Activated CD8-positive, alpha-beta memory T cell treated with anti-CD3 and anti-CD28 coated beads for 4 hours (primary cell): ENCODE results near the gene HOXC11.

Experiments
- DNase-seq, 2 donors: peaks; one replicate each; pipeline ENCODE4 v3.0.0-alpha.2; 2020; ENCODE audit warnings: low read depth in 2 of 2

Gene HOXC11

DNA sequence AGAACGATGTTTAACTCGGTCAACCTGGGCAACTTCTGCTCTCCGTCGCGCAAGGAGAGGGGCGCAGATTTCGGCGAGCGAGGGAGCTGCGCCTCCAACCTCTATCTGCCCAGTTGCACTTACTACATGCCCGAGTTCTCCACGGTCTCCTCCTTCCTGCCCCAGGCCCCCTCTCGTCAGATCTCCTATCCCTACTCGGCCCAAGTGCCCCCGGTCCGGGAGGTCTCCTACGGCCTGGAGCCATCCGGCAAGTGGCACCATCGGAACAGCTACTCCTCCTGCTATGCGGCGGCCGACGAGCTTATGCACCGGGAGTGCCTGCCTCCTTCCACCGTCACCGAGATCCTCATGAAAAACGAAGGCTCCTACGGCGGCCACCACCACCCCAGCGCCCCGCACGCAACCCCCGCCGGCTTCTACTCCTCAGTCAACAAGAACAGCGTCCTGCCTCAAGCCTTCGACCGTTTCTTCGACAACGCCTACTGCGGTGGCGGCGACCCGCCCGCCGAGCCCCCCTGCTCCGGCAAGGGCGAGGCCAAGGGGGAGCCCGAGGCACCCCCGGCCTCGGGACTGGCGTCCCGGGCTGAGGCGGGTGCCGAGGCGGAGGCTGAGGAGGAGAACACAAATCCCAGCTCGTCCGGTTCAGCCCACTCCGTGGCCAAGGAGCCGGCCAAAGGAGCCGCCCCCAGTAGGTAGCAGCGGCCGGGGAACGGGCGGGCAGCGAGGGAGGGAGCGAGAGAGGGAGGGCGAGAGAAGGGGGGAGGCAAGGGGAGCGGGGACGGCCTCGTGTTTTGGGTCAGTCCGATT lies 513 bp downstream of the HOXC11 start:
- DNase-seq, result no peak

DNA sequence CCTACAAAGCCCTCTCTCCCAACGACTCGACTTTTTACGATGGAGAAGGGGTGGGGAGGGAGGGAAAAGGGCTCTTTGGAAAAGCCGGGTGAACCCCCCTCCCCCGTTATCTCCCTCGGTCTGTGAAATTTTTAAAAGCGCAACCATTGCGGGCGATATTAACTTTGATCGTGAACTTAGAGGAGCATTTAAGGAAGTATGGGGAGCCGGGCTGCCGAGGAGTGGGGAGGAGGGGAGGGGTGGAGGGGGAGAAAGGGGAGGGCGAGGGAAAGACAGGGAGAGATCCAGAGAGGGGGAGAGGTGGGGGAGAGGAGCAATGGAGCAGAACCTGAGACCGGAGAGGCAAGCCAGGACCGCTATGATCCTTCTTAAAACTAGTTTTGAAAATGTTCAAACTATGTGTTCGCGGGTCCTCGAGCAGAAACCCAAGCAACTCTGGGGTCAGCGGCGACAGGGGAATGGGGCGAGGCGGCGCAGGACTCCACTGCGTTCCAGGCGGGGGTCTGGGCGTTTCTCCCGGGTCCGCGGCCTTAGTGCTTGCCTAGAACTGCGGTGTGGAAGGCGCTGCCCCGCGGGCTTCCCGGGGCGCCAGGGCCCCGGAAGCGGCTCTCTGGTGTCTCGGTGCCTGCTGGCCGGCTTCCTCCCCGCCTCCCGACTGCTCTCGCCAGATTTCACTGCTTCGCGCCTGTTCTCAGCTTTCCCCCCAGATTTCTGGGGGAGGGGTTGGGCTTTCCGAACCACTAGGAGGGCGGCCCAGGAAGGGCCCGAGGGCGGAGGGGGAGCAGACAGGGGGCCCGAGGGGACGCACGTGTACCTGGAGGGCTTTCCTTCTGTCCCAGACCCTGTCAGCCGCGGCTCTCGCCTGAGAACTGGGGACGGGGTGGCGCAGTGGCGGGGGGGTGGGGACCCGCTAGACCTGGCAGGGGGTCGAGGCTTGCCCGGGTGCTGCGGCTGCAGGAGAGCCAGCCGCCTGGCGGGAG lies 1.4 kb downstream of the HOXC11 start, which contains the start of gene HOTAIR:
Gene HOTAIR (minus strand): TSS at position 871 of the 980 bp plus-strand sequence.
- no peak for DNase-seq

DNA sequence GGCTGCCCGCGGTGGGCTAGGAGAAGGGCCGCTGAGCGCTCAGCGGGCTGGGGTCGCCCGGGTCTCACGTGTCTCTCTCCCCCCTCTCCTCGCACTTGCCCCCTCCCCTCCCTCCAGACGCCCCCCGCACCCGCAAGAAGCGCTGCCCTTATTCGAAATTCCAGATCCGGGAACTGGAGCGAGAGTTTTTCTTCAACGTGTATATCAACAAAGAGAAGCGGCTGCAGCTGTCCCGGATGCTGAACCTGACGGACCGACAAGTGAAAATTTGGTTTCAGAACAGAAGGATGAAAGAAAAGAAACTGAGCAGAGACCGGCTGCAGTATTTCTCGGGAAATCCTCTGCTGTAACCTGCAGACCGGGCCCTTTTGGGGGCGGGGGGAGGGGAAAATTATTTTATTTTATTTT lies 2.1 kb downstream of the HOXC11 start:
- DNase-seq, result no peak

DNA sequence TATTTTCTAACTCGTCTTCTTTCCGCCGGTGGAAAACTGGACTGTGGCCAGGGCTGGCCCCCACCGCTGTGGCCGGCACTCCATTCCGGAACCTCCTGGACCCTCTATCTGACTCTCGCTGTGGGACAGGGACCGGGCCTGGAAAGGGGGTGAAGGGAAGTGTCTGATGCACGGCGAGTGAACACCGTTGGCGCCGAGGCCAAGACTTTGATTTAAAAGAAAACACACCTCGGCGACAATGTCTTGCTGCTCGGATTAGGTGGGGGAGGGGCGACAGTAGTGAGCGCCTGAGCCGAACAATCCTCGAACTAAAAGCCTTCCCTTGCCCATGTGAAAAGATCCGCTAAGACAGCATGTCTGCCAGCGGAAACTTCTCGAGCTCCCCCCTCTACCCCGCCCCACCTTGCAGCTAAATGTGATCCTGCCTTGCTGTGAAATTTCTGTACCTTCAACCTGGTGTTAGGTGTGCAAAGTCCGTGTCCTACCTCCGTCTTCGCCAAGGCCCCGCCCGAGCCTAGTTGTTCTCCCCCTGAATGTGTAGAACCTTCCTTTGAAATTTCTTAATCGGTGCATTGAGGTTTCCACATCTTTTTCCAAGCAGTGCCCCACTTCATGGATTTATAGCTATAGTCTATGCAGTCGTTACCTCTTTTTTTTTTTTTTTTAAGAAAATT lies 2.7 kb downstream of the HOXC11 start:
- DNase-seq, result no peak

DNA sequence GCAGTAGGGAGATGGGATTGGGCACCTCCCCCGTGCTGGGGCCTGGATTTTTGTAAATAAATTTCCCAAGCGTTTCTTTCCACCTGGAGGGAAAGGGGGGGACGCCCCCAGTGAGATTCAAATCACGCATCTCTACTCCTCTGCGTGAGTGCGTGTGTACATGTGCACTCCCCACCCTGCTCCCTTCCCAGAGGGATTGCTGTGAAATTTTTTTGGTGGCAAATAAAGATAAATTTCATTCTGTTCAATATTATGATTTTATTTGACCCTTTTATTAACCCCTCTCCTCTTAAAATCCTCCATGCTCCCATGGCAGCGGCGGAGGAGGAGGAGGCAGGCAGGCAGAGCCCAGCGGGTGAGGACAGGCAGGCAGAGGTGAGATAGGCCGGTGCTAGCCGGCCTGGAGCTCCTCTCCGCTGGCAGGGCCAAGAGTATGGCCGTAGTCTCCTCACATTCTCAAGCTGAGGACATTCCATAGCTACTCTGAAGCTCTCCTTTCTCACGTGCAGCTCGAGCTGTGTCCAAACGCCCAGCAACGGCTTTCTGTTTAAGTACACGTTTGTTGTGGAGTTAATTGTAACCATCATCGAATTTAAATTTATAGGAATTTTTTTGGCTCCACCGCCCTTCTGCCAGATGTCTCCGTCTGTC lies 3.4 kb downstream of the HOXC11 start:
- no peak for DNase-seq

DNA sequence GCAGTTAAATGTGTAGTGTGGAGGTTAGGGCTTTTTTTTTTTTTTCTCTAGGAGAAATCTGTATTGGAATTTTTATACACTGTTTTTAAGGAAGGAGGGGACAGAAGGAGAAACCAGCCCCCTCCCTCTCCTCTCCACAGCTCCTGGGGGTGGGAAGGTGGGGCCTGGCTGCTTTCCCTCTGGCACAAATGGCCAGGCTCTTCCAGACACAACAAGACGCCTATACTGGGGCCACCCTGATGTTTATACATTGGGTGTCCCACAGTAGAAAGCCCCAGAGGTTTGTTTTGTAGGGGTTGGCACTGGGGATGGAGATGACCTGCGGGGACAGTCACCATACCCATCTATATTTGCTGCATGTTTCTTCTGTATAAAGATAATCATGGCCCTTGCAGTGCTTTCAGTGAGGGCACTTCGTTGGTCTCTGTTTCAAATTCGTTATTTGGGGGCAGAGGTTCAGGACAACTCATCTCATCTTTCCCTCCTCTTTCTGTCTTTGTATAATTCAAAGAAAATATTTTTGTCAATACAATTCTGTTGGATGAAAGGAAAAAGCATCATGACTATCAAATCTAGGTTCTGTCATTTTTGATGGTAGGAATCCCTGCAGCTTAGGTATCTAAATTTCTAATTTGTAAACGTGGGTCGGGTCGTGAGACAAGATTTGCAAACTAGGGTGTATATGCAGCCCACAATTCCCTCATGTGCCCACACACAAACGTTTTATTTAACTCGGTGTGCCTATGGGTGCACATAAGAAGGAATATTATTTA lies 4.1 kb downstream of the HOXC11 start:
- DNase-seq, result no peak

DNA sequence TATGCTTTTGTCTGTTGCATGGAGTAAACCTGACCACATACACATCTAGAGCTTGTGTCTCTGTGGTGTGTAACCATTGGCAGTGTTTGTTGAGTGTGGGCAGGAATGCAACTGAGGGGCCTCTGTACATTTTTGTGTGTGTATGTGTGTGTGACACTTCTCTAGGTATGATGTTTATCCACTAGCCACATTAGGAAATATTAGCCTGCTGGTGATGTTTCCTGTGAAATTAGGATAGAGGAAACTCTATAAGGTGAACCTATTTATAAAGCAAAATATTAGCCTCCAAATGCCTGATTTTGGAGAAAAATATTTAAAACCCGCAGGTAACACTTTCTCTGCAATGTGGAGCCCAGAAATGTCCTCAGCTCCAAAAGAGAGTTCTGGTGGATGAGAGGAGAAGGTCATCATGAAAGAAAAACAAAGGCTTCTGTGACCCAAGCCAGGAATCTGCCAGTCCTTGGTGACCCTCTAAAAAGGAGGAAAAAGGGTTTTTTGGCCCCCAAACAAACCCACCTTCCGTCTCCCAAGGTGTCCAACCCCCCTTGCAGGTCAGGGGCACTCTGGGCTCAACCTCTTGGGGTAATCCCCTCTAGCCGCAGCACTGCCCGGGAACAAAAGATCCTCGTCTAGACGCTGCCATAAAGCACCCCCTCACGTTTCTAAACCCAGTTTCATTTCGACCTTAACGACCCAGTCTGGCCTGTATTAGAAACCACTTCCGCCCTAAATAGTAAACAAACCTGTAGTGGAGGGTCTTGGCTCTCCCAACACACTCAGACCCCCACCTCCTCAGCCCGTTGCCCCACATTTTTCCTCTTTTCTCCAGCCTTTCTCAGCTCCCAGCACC lies 4.9 kb downstream of the HOXC11 start:
- DNase-seq, result no peak

DNA sequence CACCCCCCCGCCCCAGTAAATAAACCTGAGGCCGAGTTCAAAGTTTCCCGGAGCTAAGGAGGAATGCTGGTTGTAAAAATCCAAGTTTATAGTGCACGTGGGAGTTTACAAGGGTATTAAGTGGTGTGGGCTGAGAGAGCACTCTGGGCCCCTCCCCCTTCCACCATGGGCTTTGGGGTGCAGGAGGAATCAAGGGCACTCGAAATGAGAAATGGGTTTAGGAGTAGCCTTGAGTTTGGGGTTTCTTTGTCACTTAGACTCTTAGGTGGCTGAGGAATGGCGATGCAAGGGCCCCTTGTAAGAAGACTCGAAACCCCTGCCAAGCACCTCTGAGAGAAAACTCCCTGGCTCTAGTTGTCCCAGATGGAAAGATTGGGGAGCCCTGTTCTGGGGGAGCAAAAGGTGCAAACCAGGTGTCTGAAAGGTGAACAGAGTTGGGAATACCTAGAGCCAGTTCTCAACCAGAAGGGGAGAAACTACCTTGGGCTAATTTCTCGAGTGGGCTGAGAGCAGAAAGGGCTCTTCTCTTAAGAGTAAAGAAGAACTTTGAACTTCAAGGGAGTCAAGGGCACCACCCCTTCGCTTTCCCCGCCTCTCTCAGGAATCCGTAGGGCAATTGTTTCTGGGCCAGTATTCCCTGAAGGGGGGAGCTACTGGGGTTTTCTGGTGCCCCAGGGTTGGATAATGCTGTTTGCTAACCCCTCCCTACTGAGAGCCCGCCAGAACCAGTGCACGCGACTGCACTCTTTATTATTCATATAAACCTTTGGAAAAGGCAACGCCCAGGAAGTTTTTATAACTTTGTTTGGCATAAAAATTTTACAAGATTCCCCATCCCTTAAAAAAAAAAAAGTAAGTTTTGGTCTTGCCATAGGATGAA lies 5.8 kb downstream of the HOXC11 start:
- no peak for DNase-seq

DNA sequence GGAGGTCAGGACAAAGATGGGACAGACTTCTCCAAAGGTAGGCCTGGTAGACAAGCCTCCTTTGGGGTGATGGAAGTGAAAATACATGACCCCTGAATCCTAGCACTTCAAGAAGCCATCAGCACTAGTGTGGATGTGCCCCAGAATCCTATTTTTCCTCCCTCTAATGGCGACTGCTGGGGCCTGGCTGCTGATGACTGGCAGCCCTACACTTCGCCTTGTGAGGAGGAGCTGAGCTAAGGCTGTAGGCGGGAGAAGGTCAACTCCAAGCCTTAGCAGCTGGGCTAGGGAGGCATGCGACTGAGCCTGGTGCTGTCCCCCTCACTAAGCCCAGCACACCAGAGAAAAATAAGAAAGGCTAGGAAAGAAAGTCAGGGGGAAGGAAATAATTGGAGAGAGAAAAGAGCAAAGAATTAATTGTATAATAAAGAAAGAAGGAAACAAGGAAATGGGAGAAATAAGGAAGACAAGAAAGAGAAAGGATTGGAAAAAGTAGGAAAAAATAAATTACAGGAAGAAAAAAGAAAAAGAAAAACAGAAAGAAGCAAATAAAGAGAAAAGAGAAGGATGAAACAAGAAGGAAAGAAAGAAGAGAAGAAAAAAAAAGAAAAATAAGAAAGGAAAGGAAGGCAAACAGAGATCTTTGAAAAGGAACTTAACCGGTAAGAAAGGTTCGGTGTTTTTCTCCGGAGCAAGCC lies 7.3 kb downstream of the HOXC11 start:
- no peak for DNase-seq

DNA sequence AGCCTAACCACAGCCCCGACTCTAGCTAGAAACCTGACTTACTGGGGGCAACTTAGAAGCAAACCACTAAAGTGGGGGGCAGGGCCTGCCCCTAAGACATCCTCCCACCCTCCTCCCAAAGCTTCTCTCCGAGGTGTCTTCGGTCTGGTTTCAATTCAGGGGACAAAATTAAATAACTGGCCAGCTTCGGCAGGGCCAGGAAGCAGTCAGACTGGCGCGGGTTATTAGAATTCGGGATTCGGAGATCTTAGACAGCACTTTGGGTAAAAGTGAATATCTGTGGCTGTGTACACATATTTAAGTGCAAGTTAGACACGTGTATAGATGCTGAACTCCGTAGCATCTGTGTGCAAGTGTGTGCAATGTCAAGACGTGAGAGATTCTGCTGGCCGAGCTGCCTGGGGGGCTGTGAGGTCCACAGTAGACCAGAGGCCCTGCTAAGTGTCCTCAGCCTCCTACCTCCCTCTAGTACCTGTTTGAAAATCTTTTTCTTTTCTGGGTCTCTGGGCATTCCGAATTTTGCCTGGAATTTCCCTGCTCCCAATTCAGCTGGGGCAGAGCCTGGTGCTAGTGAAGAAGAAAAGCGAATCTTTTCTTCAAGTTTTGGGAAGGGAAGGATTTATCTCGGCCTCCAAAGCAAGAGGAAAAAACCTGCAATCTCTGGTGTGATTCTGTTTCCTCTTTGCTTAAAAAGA lies 8.0 kb downstream of the HOXC11 start:
- no peak for DNase-seq

DNA sequence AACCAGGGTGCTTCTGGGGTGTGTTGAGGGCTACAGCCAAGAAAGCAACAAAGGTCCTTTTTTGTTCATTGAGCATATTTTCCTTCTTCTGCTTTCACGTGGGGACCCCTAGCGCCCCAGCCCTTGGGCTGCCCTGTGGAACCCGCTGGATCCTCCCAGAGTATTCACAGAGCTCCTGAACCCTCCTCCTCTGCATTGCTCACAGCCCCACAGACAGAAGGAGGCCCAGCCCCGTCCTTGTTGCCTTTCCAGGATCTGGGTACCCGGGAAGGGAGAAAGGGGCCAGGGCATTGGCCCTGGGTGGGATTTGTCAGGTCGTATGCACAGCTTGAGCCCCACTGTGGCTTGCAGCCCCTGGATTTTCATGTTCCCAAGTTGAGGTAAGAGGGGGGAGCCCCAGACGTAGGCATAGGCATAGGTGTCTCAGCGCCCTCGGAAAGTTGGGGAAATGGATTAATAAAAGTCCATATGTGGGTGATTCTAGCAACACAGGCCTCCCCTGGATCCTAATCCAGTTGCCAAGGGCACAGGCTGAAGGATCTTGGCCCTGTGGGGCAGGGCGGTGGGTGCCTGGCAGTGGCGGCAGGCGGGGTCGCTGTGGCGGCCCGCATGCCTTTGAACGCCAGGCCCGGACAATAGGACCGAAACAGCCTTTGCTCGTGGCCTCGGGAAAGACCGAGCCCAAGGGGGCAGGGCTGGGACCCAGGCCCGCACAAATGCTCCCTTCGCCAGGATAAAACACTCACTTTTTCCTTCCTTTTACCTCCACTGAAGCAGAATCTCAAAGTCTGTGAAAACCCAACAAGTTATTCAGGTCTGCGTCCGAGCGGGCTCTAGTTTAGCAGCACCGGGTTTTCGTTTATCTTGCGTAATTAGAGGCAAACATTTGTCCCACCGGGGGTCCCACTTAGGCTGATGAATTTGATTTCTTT lies 9.0 kb downstream of the HOXC11 start:
- DNase-seq, result no peak

DNA sequence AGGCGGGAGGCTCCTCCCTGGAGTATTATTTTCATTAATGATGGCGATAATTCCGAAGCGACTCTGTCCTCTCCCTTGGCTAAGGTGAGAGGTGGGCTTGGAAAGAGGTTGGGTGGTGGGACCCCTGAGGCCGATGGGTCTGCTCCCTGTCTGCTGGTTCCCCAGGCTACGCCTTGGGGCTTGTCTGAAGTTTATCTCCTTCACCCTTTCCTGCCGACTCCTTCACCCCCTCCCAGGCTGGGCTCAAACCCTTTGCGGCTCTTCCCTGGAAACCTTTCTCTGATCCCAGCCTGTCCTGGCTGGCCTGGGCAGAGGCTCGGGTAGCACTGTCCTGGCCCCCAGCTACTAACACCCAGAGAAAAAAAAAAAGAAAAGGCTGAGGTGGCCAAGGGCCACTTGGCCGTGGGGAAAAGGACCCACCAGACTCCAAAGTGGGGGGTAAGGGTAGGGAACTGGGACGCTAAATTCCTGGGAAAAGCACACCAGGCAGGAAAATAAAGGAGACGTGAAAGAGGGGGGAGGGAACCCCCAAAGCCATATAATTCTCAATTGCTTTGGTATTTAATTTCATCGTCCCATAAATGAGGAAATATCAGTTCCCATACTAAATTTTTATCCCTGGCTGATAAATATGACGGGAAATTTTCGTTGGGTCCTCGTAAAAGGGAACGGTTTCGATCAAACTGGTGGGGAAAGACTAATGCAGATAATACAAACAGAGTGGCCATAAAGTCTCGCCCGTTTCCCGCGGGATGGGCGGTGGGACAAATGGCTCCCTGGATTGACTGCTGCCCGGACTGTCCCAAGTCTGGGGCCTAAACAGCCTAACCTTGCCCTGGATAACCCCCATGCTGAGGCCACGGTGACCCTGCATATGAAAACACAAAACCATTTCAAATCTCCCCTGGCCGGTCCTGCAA lies 10.0 kb downstream of the HOXC11 start:
- DNase-seq, result no peak

DNA sequence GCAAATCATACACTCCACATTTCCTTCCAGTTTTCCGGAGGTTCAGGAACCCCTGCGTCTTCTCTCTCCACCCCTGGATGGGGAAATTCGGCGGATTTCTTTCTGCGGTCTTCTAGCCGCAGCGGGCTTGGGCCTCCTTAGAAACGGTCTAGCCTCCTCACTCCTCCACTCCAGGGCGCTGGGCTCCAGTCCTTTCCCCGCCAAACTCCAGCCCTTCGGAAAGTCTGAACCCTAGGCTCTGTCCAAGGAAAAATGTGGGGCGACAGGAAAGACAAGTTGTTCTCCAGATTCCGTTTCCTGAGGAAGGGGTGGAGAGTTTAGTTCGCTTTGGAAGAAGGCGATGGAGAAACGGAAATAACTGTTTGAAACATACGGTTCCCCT lies 10.6 kb downstream of the HOXC11 start:
- DNase-seq, result no peak

DNA sequence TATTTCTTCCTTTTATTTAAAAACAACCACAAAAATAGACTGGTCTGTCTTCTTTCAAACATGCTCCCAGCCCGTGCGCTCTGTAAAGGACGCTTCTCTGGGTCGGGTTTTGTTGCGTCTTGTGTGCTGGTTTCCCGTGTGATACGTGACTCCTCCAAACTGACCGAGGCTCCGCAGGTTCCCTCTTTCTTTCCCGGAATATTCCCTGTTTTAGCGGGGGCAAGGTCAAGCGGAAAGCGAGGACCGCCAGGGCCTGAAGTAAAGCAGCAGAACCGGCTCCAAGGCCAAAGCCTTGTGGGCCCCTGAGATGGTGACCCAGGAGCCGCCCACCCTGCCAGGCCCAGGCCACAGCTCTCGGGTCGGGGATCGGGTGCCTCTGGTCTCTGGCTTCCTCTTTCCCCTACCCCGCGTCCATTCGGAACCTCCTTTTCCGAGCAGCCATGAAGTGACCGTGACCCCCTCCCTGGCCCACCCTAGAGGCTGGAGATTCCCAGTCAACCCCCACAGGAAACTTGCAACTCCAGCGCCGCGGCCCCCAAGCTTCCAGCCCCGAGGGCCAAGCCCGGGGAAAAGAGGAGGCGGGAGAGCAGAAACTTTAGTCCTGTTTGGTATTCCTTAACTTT lies 11.1 kb downstream of the HOXC11 start:
- no peak for DNase-seq
